Activated CD4-positive, alpha-beta T cell treated with anti-CD3 and anti-CD28 coated beads, Interleukin-2, amount 50 U/mL, for 16 hours (primary cell): ENCODE measurements around the gene SEMA3D.

Source experiments
- DNase-seq: peaks from one replicate; pipeline ENCODE4 v3.0.0-alpha.2; 2020

Gene SEMA3D

GRCh38 chr7:85186521-85187241, at the start of gene SEMA3D:
Gene SEMA3D, minus strand, starts transcription at chr7:85187056. Its CDS starts 65,165 bp downstream, at chr7:85121891.
- peak; percentile 34 for DNase-seq

GRCh38 chr7:85234730-85235129, 47.9 kb upstream of the SEMA3D start:
- DNase-seq = no peak

GRCh38 chr7:85232068-85232467, 45.2 kb upstream of the SEMA3D start:
- no peak for DNase-seq

- no peak for DNase-seq
Observed at GRCh38 chr7:85230623-85231022, 43.8 kb upstream of the SEMA3D start.

GRCh38 chr7:85229544-85229943, 42.7 kb upstream of the SEMA3D start:
- DNase-seq = no peak

GRCh38 chr7:85226361-85227085, 39.7 kb upstream of the SEMA3D start:
- no peak for DNase-seq

- no peak for DNase-seq
Observed at GRCh38 chr7:85224171-85224570, 37.3 kb upstream of the SEMA3D start.

- DNase-seq = no peak
Observed at GRCh38 chr7:85222522-85222921, 35.7 kb upstream of the SEMA3D start.

- no peak for DNase-seq
Observed at GRCh38 chr7:85221796-85222195, 34.9 kb upstream of the SEMA3D start.

GRCh38 chr7:85220651-85221050, 33.8 kb upstream of the SEMA3D start:
- DNase-seq = no peak

GRCh38 chr7:85220023-85220422, 33.2 kb upstream of the SEMA3D start:
- DNase-seq = no peak

GRCh38 chr7:85217085-85217484, 30.2 kb upstream of the SEMA3D start:
- DNase-seq = no peak

GRCh38 chr7:85215098-85215497, 28.2 kb upstream of the SEMA3D start:
- no peak for DNase-seq

GRCh38 chr7:85213500-85213899, 26.6 kb upstream of the SEMA3D start:
- DNase-seq = no peak

GRCh38 chr7:85205754-85206153, 18.9 kb upstream of the SEMA3D start:
- DNase-seq = no peak

- DNase-seq = no peak
Observed at GRCh38 chr7:85204496-85204895, 17.6 kb upstream of the SEMA3D start.

- DNase-seq = no peak
Observed at GRCh38 chr7:85204061-85204460, 17.2 kb upstream of the SEMA3D start.

GRCh38 chr7:85201209-85201608, 14.4 kb upstream of the SEMA3D start:
- DNase-seq = no peak

GRCh38 chr7:85196696-85197095, 9.8 kb upstream of the SEMA3D start:
- DNase-seq = no peak

GRCh38 chr7:85191383-85191782, 4.5 kb upstream of the SEMA3D start:
- DNase-seq = no peak

GRCh38 chr7:85186083-85186520, 754 bp downstream of the SEMA3D start:
- DNase-seq = no peak

- no peak for DNase-seq
Observed at GRCh38 chr7:85185424-85186082, 1.3 kb downstream of the SEMA3D start.

GRCh38 chr7:85184599-85185423, 2.0 kb downstream of the SEMA3D start:
- DNase-seq = no peak
